Neutrophil (primary cell): ENCODE data around the gene CHAD.

Experiments used
- H3K27ac ChIP-seq: fragments of 200-600 bp; sonication (generic); 2 replicates; pipeline ENCODE4 v1.5.1; 2016; ENCODE audit warnings: mild to moderate bottlenecking, moderate library complexity
- H3K27me3 ChIP-seq: fragments of 200-600 bp; sonication (generic); 2 replicates; pipeline ENCODE4 v1.6.0; 2016; ENCODE audit warnings: mild to moderate bottlenecking
- H3K36me3 ChIP-seq: fragments of 200-600 bp; sonication (generic); 2 replicates; pipeline ENCODE4 v1.5.1; 2017
- H3K4me1 ChIP-seq, 2 experiments: fragments of 200-600 bp in 1 of 2; sonication (generic) in 1 of 2; 1 replicate in 1 of 2; 2 replicates in 1 of 2; pipeline versions ENCODE4 v1.5.1 to v1.6.1; 2013 to 2016; ENCODE audit warnings: low read depth in 1 of 2, low read length in 1 of 2, mild to moderate bottlenecking in 1 of 2, moderate library complexity in 1 of 2; ENCODE audit not compliant: control insufficient read depth in 1 of 2, insufficient read depth in 1 of 2
- H3K4me3 ChIP-seq, 2 experiments: fragments of 200-600 bp in 1 of 2; sonication (generic) in 1 of 2; 1 replicate in 1 of 2; 2 replicates in 1 of 2; pipeline ENCODE4 v1.5.1; 2013 to 2016; ENCODE audit warnings: low read depth in 1 of 2, low read length in 1 of 2, mild to moderate bottlenecking in 1 of 2, moderate library complexity in 1 of 2
- H3K9me3 ChIP-seq: fragments of 200-600 bp; sonication (generic); 2 replicates; pipeline ENCODE4 v1.5.1; 2016
- CTCF ChIP-seq: fragments of 200-600 bp; sonication (generic); IDR thresholded peaks from 2 replicates; pipeline ENCODE4 v1.5.1; 2016; ENCODE audit warnings: antibody characterized with exemption

Gene CHAD

DNA sequence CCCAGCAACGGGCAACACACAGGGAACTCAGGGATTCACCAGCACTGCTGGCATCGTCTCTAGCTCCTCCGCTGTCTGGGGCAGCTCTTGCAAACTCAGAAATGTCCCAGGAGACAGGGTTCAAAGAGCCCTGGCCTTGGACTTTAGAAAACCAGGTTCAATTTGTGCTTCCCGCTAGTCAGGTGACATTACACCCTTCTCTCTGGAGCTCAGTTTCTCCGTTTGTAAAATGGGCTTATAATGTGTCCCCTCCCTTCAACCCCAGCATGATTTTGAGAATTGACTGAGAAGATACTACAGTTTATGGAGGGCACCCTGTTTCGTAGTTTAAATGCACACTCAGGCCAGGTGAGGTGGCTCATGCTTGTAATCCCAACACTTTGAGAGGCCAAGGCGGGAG is 37.6 kb upstream of the CHAD start:
- Histone ChIP-seq H3K27ac (no peak overlapping the region), H3K36me3 (no peaks in the 10 kb centered on the region), H3K27me3 (peaks cover 17% of the 10 kb centered on the region), H3K4me3 (no peak overlapping the region), H3K4me1 (peaks cover 7 to 13% of the 10 kb centered on the region in 2 experiments), H3K9me3 (no peaks in the 10 kb centered on the region)
- TF ChIP-seq CTCF = no peak

GRCh38 chr17:50505591-50506130 is 37.0 kb upstream of the CHAD start:
- no peak for TF ChIP-seq CTCF
- Histone ChIP-seq H3K4me1 (peaks cover 7 to 13% of the 10 kb centered on the region in 2 experiments), H3K9me3 (no peaks in the 10 kb centered on the region), H3K27ac (no peak overlapping the region), H3K36me3 (no peaks in the 10 kb centered on the region), H3K4me3 (no peak overlapping the region), H3K27me3 (peaks cover 17% of the 10 kb centered on the region)

DNA sequence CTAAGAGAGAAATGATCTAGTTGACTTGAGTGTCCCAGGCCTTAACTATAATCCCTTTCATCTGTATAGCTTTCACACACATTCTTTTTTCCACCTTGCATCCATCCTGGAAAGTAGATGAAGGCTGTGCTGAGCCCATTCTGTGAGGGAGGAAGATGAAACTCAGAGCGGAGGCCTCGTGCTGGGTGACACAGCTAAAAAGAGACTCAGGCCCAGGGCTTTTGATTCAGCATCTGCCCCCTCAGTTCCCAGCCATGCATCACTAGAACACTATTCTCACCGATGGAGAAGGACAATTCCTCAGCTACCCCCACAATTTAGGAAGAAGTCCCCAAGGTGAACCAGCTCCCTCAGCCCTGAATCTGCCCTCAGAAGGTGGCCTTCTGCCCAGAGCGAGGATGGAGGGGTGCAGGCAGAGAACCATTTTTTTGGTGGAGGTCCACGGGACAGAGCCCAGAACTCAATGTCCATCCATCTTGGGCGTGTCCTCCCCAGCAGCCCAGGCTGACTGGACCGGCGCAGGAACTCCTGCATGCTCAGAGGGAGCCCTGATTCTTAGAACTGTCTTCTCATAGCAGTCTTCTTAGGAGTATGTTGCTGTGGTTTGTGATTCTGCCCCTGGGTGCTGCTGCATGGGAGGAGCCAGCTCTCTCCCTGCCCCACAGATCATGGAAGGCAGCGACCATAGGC is 33.8 kb upstream of the CHAD start:
- H3K36me3 ChIP-seq = no peaks in the 10 kb centered on the region
- no peaks in the 10 kb centered on the region for H3K9me3 ChIP-seq
- no peak overlapping the region for H3K4me3 ChIP-seq
- peaks cover 0 to 6% of the 10 kb centered on the region in 2 experiments for H3K4me1 ChIP-seq
- peaks cover 13% of the 10 kb centered on the region for H3K27me3 ChIP-seq
- TF ChIP-seq CTCF = no peak
- no peak overlapping the region for H3K27ac ChIP-seq

DNA sequence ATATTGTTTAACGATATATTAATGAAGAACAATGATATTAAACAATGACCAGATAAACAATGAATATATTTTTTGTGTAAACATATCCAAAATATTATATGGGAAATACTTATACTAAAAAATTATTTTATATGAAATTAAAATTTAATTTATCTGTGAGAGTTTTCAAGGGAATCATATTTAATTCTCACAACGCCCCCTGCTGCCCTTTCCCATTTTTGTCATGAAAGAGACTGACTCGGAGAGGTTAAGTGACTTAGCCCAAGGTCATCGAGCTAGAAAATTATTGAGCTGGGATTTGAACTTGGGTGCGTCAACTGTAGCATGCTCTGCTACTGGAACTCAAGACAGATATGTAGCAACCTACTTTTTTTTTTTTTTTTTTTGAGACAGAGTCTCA is 32.4 kb upstream of the CHAD start:
- Histone ChIP-seq H3K27ac (no peak overlapping the region), H3K27me3 (peaks cover 13% of the 10 kb centered on the region), H3K4me1 (peaks cover 0 to 6% of the 10 kb centered on the region in 2 experiments), H3K4me3 (no peak overlapping the region), H3K36me3 (no peaks in the 10 kb centered on the region), H3K9me3 (no peaks in the 10 kb centered on the region)
- no peak for TF ChIP-seq CTCF

GRCh38 chr17:50499721-50500120 is 31.0 kb upstream of the CHAD start:
- no peak overlapping the region for H3K27ac ChIP-seq
- H3K36me3 ChIP-seq = no peaks in the 10 kb centered on the region
- H3K9me3 ChIP-seq = no peaks in the 10 kb centered on the region
- H3K4me3 ChIP-seq = no peak overlapping the region
- H3K27me3 ChIP-seq = peaks cover 13% of the 10 kb centered on the region
- H3K4me1 ChIP-seq = peaks cover 0 to 6% of the 10 kb centered on the region in 2 experiments
- TF ChIP-seq CTCF = no peak
